NCI-H2107 treated with DMSO at 0.1 percent for 48 hours (cell line): ENCODE data around the gene GDPD5.
"Not testable (repeated sequence)": the region's sequence is repeated elsewhere in the genome, so short reads cannot be mapped to it uniquely, and the experiment has no call there.

Experiments
- DNase-seq: peaks from one replicate; lab custom pipeline; 2025; ENCODE audit not compliant: unreplicated experiment; lab: John Stamatoyannopoulos, UW

Gene GDPD5

GRCh38 chr11:75430714-75431532 is 94.8 kb downstream of the GDPD5 start:
- DNase-seq = no peak

GRCh38 chr11:75429902-75430713 is 95.6 kb downstream of the GDPD5 start:
- no peak for DNase-seq

GRCh38 chr11:75429641-75429901 is 96.2 kb downstream of the GDPD5 start:
- no peak for DNase-seq

- no peak for DNase-seq
Measured at GRCh38 chr11:75428989-75429640, 96.6 kb downstream of the GDPD5 start.

GRCh38 chr11:75428281-75428724 is 97.4 kb downstream of the GDPD5 start:
- no peak for DNase-seq

- no peak for DNase-seq
Measured at GRCh38 chr11:75427181-75427580, 98.6 kb downstream of the GDPD5 start.

- DNase-seq = no peak
Measured at GRCh38 chr11:75426720-75427086, 99.0 kb downstream of the GDPD5 start.

GRCh38 chr11:75425422-75425821 is 100.3 kb downstream of the GDPD5 start:
- DNase-seq = no peak

- no peak for DNase-seq
Measured at GRCh38 chr11:75424396-75424795, 101.3 kb downstream of the GDPD5 start.

- DNase-seq = no peak
Measured at GRCh38 chr11:75423721-75424120, 102.0 kb downstream of the GDPD5 start.

- peak; percentile 6 for DNase-seq
Measured at GRCh38 chr11:75422248-75423231, 103.2 kb downstream of the GDPD5 start.

- DNase-seq = no peak
Measured at GRCh38 chr11:75421902-75422247, 103.9 kb downstream of the GDPD5 start.

- DNase-seq = no peak
Measured at GRCh38 chr11:75421035-75421602, 104.6 kb downstream of the GDPD5 start.

GRCh38 chr11:75420224-75421034 is 105.3 kb downstream of the GDPD5 start:
- peak; percentile 8 for DNase-seq

- peak; percentile 33 for DNase-seq
Measured at GRCh38 chr11:75413864-75414263, 111.9 kb downstream of the GDPD5 start.

GRCh38 chr11:75413146-75413545 is 112.6 kb downstream of the GDPD5 start:
- not testable (repeated sequence) for DNase-seq

- DNase-seq = not testable (repeated sequence)
Measured at GRCh38 chr11:75409971-75410370, 115.8 kb downstream of the GDPD5 start.

GRCh38 chr11:75408957-75409219 is 116.9 kb downstream of the GDPD5 start:
- DNase-seq = no peak

GRCh38 chr11:75406338-75406777 is 119.4 kb downstream of the GDPD5 start:
- DNase-seq = no peak
